H1 (cell line): Measurements from ENCODE around the gene MAGED2. TPM values are rescaled to one million over a fixed set of nuclear protein-coding genes. Genes with fewer than 3 reads are reported as not detected.

ENCODE experiments used
- BACH1 ChIP-seq: IDR thresholded peaks from 2 replicates; pipeline ENCODE4 v1.6.1; 2012; ENCODE audit warnings: low read length, improper control_type of control experiment
- GABPA ChIP-seq: IDR thresholded peaks from 2 replicates; pipeline ENCODE4 v1.6.1; 2011; ENCODE audit warnings: mild to moderate bottlenecking, low read length, moderate library complexity, borderline replicate concordance; ENCODE audit not compliant: insufficient read depth
- KDM1A ChIP-seq: fragments of 200-600, 300-600 bp; sonication (generic); IDR thresholded peaks from 2 replicates; pipeline ENCODE4 v1.7.1; 2016; ENCODE audit warnings: mild to moderate bottlenecking, low read length, borderline replicate concordance
- POLR2A ChIP-seq, 2 experiments: IDR thresholded peaks; 1 replicate in 1 of 2; 2 replicates in 1 of 2; pipeline ENCODE4 v1.6.1; 2011; ENCODE audit warnings: low read depth in 2 of 2, low read length in 2 of 2, mild to moderate bottlenecking in 2 of 2; ENCODE audit errors: control extremely low read depth in 1 of 2
- SP4 ChIP-seq: IDR thresholded peaks from 2 replicates; pipeline ENCODE4 v1.6.1; 2012; ENCODE audit warnings: low read length, inconsistent platforms
- SUZ12 ChIP-seq: fragments of 200-600 bp; sonication (generic); IDR thresholded peaks from 2 replicates; pipeline ENCODE4 v1.6.1; 2012; ENCODE audit warnings: mild to moderate bottlenecking, inconsistent platforms, low read length, moderate library complexity, mixed read lengths
- polyA plus RNA-seq, 7 experiments: library from polyadenylated mRNA; depleted of rRNA in 3 of 7; stranded (reverse) in 5 of 7; unstranded in 2 of 7; fragments of >200 nt in 5 of 7; fragments of 200-250 nt in 2 of 7; gene quantifications; 1 replicate in 5 of 7; 2 replicates in 1 of 7; 4 replicates in 1 of 7; pipeline versions ENCODE4 v1.2.1 to v1.2.3, GENCODE V29; 2011 to 2013; ENCODE audit warnings: missing spikeins in 2 of 7, mixed read lengths in 2 of 7
- total RNA-seq: library from RNA; stranded (reverse); fragmentation: NEBNext Ultra II Directional; extraction: Animal tissue kit (Norgen Biotek cat#: 25700); gene quantifications from 2 replicates; pipeline ENCODE4 v1.2.1, GENCODE V29; 2021

Gene MAGED2
- total and polyA plus RNA-seq, 2 of the 8 experiments (the other 6 are each of a cell fraction or from before 2014, with no cell fraction given): 83.3 to 120 TPM

DNA sequence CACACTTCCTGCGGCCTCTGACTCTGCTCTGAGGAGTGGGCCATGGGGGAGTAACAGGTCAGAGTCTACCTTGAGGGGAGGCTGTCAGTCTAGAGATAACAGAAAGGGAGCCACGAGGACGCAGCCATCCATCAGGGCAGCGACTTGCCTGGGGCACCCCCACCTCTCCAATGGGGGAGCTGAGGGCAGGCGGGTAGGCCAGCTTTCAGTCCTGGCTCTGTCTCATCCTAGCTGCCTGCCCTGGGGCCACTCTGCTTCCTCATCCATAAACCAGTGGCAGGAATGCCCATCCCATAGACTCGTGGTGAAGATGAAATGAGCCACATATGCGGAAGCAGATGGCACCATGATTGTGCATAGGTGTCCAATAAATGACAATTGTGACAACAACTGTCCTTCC lies 13.2 kb downstream of the MAGED2 start (continued):
- no peak for TF ChIP-seq KDM1A
- no peak for TF ChIP-seq SP4
- TF ChIP-seq SUZ12: no peak
- TF ChIP-seq POLR2A (IDR thresholded peaks at IDR 0.05; ENCODE audit: control extremely low read depth in 1 of 2, low read depth in 2 of 2, low read length in 2 of 2): no peak
- TF ChIP-seq GABPA: no peak
- TF ChIP-seq BACH1: no peak
